Lower lobe of right lung (tissue), 2 donors: ENCODE data around the gene CDHR3. TPM values are rescaled to one million over a fixed set of nuclear protein-coding genes. Genes with fewer than 3 reads are reported as not detected.
A peak's percentile ranks its signal among the peaks of the same experiment; 100 is the strongest.

ENCODE experiments used
- ATAC-seq, 2 donors: fragments of 200-7000 bp; cut with Tn5 transposase; one replicate each; pipeline ENCODE4 v1.9.1; 2020 to 2022; ENCODE audit warnings: mild to moderate bottlenecking in 2 of 2, moderate library complexity in 2 of 2
- DNase-seq: peaks from one replicate; pipeline ENCODE4 v3.0.0-alpha.2; 2020
- H3K27ac ChIP-seq: fragments of 200-600 bp; one replicate; pipeline ENCODE4 v1.8.0; 2022
- H3K27me3 ChIP-seq: fragments of 200-600 bp; one replicate; pipeline ENCODE4 v1.8.0; 2022; ENCODE audit warnings: low read depth
- H3K36me3 ChIP-seq: fragments of 200-600 bp; one replicate; pipeline ENCODE4 v1.8.0; 2022; ENCODE audit warnings: mild to moderate bottlenecking
- H3K4me1 ChIP-seq: fragments of 200-600 bp; one replicate; pipeline ENCODE4 v1.8.0; 2022
- H3K4me3 ChIP-seq: fragments of 200-600 bp; one replicate; pipeline ENCODE4 v1.8.0; 2022; ENCODE audit warnings: mild to moderate bottlenecking
- H3K9me3 ChIP-seq: fragments of 200-600 bp; one replicate; pipeline ENCODE4 v1.8.0; 2022
- intact Hi-C: fragments of 100-400 bp; cut with DNase I; formaldehyde crosslinking; loops from one replicate; pipeline ENCODE4 v1.11.0; 2022
- total RNA-seq: library from RNA; stranded (reverse); fragmentation: NEBNext Ultra II Directional; extraction: Animal tissue kit (Norgen Biotek cat#: 25700); gene quantifications from one replicate; pipeline ENCODE4 v1.2.1, GENCODE V29; 2021
- TF ChIP-seq, protein P1 (sequence below): fragments of 200-600 bp; IDR thresholded peaks from one replicate; pipeline ENCODE4 v1.8.0; 2022; ENCODE audit warnings: antibody characterized with exemption, mild to moderate bottlenecking
- donor health status: DM: no; HTN: yes; CAD: no; lungs with severe emphysema.

CDHR3 gene
- total RNA-seq, 1 donor from 2014 or later = 28.7 TPM

DNA sequence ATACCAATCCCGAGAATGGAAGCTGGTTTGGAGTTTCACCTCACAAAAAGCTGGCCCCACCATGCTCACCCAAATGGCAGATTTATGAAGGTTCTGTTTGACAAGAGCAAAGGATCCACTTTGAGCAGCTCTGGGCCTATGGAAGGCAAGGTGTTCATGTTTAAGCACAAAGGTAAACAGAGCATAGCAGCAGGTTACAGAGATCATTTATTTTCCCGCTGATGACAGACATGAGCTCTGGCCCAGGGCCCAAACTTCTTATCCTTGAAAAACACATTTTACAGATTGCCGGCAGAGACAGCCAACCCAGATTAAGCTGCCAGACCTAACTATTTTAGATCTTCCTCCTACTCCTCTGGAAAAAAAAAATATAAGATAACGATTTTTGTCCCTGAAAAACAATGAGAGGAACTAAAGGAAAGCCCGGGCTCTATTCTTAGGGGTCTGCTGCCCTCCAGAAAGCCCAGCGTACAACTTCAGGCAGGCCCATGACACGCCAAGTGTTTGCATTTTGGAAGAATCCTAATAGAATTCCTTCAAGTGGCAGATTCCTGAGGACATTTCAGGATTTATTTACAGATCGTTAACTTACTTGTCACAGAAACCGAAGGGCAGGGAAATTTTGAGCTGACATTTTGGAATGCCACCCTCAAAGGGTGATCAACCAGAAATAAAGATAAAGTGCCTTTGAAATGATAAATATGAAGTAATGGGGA is 109.1 kb downstream of the CDHR3 start:
- intact Hi-C loops = no loop called here
- DNase-seq (no peak), ATAC-seq (peak; percentile 45 to 51)
- Histone ChIP-seq H3K27me3 (no peaks in the 10 kb centered on the region), H3K4me1 (peaks cover 33% of the 10 kb centered on the region), H3K4me3 (no peak overlapping the region), H3K36me3 (no peaks in the 10 kb centered on the region), H3K27ac (peak overlapping the region; percentile 80), H3K9me3 (no peaks in the 10 kb centered on the region)
- TF ChIP-seq, protein P1, sequence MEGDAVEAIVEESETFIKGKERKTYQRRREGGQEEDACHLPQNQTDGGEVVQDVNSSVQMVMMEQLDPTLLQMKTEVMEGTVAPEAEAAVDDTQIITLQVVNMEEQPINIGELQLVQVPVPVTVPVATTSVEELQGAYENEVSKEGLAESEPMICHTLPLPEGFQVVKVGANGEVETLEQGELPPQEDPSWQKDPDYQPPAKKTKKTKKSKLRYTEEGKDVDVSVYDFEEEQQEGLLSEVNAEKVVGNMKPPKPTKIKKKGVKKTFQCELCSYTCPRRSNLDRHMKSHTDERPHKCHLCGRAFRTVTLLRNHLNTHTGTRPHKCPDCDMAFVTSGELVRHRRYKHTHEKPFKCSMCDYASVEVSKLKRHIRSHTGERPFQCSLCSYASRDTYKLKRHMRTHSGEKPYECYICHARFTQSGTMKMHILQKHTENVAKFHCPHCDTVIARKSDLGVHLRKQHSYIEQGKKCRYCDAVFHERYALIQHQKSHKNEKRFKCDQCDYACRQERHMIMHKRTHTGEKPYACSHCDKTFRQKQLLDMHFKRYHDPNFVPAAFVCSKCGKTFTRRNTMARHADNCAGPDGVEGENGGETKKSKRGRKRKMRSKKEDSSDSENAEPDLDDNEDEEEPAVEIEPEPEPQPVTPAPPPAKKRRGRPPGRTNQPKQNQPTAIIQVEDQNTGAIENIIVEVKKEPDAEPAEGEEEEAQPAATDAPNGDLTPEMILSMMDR = no peak

DNA sequence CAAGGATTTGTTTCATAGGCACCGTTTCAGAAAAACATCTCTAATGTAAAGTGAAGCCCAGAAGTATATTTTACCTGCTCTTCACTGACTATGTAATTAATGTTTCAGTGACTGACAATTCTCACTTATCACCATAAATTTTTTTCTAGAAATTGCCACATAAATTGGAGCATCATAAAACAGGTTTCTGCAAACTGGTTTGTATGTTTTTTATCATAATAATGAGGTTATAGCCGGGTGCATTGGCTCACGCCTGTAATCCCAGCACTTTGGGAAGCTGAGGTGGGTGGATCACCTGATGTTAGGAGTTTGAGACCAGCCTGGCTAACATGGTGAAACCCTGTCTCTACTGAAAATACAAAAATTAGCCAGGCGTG is 109.6 kb downstream of the CDHR3 start:
- Histone ChIP-seq H3K4me3 (no peak overlapping the region), H3K27ac (peak overlapping the region; percentile 80), H3K9me3 (no peaks in the 10 kb centered on the region), H3K4me1 (peaks cover 33% of the 10 kb centered on the region), H3K27me3 (no peaks in the 10 kb centered on the region), H3K36me3 (no peaks in the 10 kb centered on the region)
- TF ChIP-seq, protein P1 = no peak
- no peak for ATAC-seq
- DNase-seq = no peak
- intact Hi-C loops = no loop called here

DNA sequence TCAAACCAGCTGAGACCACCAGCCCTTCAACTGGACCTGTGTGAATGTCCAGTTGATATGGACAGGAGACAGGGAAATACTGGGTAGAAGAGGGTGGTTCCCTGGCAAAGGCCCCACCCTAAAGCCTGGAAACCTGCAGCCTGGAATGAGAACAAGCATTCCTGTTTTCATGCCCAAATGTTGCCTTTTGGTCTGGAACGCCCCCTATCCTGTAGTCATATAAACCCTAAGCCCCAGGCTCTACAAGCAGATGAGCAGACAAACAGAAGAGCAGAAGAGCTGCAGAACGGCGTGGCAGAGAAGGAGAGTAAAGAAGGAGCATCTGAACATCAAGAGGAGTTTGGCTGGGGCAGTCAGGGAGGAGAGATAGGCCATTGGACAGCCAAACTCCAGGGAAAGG is 110.6 kb downstream of the CDHR3 start:
- Histone ChIP-seq H3K9me3 (no peaks in the 10 kb centered on the region), H3K4me3 (no peak overlapping the region), H3K36me3 (no peaks in the 10 kb centered on the region), H3K27ac (no peak overlapping the region), H3K4me1 (peaks cover 33% of the 10 kb centered on the region), H3K27me3 (no peaks in the 10 kb centered on the region)
- ATAC-seq = no peak
- intact Hi-C loops = no loop called here
- no peak for DNase-seq
- TF ChIP-seq, protein P1 = no peak

DNA sequence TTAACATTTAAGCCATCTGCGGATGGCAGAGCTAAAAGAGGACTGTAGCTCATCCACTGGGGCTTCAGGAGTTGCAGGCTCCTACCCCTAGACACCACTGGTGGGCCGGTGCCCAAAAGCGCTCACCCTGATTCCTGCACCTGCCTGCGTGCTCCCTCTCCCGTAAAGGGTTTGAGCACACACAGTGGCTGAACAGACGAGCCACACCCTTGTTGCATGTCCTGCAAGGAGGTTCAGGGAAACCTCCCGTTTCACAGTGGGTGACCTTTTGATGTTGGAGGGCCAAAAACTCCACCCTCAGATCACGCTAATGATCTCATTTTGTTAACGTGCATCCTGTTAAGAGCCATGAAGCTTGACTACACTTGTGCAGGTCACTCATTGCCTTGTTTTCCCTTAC is 111.2 kb downstream of the CDHR3 start:
- no peak for DNase-seq
- ATAC-seq = no peak
- no peaks in the 10 kb centered on the region for H3K27me3 ChIP-seq
- H3K36me3 ChIP-seq = no peaks in the 10 kb centered on the region
- intact Hi-C loops = no loop called here
- H3K4me1 ChIP-seq = peaks cover 33% of the 10 kb centered on the region
- TF ChIP-seq, protein P1 = no peak
- H3K9me3 ChIP-seq = no peaks in the 10 kb centered on the region
- H3K27ac ChIP-seq = no peak overlapping the region
- H3K4me3 ChIP-seq = no peak overlapping the region

DNA sequence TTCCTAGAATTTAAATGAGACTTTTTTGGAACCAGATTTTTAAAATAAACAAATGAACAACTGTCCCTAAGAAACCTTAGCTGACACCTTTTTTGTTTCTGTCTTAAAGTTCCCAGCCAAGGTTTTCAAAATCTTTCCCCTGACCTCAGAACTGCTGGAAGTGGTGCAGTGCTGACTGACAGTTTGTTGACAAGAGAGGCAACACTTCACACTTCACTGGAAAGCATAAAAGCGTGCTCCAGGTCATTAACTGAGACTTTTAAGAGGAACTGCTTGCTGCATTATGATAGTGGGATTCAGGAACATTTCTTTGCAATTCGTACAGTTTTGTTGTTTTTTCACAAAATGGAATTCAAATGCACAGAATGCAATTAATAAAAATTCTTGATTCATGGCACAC is 112.9 kb downstream of the CDHR3 start:
- peaks cover 23% of the 10 kb centered on the region for H3K4me1 ChIP-seq
- intact Hi-C loops = no loop called here
- TF ChIP-seq, protein P1 = no peak
- DNase-seq (no peak), ATAC-seq (no peak)
- no peaks in the 10 kb centered on the region for H3K9me3 ChIP-seq
- no peaks in the 10 kb centered on the region for H3K27me3 ChIP-seq
- no peak overlapping the region for H3K27ac ChIP-seq
- no peak overlapping the region for H3K4me3 ChIP-seq
- no peaks in the 10 kb centered on the region for H3K36me3 ChIP-seq
